GM13976 (cell line): Measurements from ENCODE around the gene SYNPR.

Experiments
- DNase-seq: peaks from one replicate; pipeline ENCODE4 v3.0.0; 2012; ENCODE audit warnings: low spot score
- in situ Hi-C: fragments of 300-500 bp; cut with MboI; formaldehyde crosslinking; loops from one replicate; pipeline ENCODE4 v1.12.0; 2022; ENCODE audit warnings: low sequenced_read_pairs, mixed read lengths, inconsistent platforms; ENCODE audit not compliant: unreplicated experiment
- TF ChIP-seq, protein P1 (sequence below): IDR thresholded peaks from 2 replicates; pipeline ENCODE4 v1.5.1; 2012; ENCODE audit warnings: borderline replicate concordance, mild to moderate bottlenecking; ENCODE audit not compliant: insufficient read depth; ENCODE audit errors: extremely low read depth, missing control alignments, control extremely low read depth

Gene SYNPR

DNA sequence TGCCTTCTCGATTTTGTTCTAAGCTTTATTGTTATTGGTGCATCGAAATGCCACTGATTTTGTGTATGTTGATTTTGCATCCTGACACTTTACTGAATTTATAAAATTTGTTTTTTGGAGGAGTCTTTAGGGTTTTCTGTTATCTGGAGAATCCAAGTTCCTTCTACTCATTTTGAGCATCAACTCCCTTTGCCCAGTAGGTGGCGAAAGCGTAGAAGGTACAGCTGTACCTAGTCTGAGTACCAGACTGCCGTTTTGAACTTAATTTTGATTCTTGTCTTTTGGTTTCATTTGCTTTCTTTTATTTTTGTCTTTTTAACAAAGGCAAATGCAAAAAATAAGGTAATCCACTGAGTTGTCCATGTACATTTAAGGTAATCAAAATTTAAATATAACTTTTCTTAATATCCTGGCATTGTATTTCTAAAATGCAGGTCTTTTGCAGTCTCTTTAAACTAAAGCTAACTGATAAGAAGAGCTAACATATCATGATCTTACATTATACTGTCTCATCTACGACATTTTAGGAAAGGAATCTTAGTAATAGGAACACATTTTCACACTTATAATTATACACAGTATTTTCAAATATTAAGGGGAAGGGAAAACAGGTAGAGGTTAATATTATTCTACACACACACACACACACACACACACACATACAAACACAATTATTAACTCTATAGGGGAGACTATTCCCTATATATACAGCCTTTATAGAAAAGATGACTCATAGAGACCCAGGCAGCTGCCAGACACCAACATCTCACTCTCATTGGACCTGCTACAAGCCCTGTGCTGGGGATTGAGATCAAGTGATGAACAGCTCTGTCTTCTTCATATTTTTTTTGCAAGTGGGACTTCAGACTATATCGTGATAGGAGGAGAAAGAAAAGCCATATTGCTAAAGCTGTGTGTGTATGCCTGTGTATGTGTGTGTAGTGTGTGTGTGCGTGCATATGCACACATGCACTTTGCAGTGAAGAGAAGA, 71.8 kb downstream of the SYNPR start:
- in situ Hi-C loops, result loop anchor here (5.0 kb wide), 1 partner anchor 467 kb away; the partner anchor contains the start of gene C3orf49
- TF ChIP-seq, protein P1, sequence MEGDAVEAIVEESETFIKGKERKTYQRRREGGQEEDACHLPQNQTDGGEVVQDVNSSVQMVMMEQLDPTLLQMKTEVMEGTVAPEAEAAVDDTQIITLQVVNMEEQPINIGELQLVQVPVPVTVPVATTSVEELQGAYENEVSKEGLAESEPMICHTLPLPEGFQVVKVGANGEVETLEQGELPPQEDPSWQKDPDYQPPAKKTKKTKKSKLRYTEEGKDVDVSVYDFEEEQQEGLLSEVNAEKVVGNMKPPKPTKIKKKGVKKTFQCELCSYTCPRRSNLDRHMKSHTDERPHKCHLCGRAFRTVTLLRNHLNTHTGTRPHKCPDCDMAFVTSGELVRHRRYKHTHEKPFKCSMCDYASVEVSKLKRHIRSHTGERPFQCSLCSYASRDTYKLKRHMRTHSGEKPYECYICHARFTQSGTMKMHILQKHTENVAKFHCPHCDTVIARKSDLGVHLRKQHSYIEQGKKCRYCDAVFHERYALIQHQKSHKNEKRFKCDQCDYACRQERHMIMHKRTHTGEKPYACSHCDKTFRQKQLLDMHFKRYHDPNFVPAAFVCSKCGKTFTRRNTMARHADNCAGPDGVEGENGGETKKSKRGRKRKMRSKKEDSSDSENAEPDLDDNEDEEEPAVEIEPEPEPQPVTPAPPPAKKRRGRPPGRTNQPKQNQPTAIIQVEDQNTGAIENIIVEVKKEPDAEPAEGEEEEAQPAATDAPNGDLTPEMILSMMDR, result peak; percentile 64
- DNase-seq, result peak; percentile 43

DNA sequence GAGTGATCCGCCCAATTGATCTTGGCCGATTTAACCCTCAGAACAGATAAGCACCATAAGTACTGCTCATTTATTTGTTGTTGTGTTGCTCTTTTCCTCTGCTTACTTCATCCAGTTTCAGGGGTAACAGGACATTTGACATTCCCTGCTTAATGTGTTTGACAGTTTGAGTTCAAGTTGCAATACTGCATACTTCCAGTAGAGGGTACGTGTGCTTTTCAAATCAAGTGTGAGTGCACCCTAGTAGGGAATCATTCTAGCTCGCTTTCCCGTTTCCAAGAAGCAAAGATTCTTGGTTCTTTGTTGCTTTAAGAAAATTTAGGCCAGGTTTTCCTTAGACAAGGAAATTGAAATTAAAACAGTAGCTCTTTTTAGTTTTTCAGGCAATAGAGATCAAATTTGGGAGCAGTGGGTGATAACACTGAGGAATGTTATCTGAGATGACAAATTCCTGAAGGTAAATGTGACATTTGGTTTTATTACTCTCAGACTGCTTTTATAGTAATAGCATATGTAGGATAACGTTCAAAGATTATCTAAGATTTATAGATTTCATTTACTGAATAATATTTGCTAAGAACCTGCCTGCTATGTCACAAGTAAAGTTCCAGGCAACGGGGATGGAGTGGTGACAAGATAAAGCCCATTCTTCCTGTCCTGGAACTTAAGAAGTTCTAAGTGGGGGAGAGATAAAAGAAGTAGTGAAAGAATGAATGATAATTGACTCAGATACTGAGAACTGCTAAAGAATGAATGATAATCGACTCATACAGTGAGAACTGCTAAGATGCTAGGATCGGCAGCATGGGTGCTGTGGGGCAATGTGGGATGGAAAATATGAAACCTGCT, 73.3 kb downstream of the SYNPR start:
- DNase-seq, result peak; percentile 38
- TF ChIP-seq, protein P1, result peak; percentile 66
- in situ Hi-C loops, result loop anchor here (5.0 kb wide), 1 partner anchor 466 kb away; the partner anchor contains the start of gene C3orf49

DNA sequence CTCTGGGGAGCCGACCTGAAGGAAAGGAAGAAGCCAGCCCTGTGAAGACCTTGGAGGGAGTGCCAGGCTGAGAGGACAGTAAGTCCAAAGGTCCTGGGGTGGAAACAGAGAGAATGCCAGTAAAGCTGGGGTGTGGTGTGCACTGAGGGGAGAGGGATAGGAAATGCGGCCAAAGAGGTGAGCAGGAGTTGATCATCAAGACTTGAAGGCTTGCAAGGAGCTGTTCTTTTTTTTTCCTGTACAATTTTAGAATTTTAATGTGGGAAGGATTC, 73.8 kb downstream of the SYNPR start:
- in situ Hi-C loops, result loop anchor here (5.0 kb wide), 1 partner anchor 465 kb away; the partner anchor contains the start of gene C3orf49
- TF ChIP-seq, protein P1, result no peak
- DNase-seq, result no peak

DNA sequence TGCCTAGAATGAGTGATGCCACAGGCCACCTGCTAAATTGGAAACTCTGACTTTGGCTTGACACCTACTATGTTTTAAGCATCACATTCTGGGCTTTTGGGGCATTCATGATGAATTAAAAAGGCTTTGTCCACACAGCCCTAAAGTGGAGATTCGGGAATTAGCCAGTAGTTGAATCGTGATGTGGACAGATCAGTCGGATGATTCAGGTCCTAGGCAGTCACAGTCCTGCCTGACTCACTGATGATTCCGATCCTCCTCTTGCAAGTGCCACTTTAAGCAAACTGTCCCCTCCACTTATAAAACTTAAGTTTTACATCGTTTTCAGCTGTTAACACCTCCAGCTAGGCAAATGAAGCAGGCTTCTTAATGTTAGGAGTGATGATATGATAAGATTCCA, 75.3 kb downstream of the SYNPR start:
- in situ Hi-C loops, result loop anchor here (5.0 kb wide), 1 partner anchor 464 kb away; the partner anchor contains the start of gene C3orf49
- DNase-seq, result no peak
- TF ChIP-seq, protein P1, result no peak

DNA sequence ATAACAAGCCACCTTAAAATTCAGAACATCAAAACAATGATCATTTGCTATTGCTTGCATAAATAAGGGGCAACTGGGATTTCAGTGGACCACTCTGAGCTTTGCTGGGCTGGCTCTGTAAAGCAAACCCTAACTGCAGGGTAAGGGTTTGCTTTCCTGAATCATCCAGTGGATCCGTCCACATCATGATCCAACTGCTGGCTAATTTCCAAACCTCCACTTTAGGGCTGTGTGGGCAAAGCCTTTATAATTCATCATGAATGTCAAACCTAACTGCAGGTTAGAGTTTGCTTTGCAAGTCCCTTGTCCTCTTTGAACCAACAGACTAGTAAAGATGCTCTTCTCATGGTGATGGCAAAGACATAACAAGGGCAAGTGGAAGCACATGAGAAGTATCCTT, 76.1 kb downstream of the SYNPR start:
- no peak for DNase-seq
- in situ Hi-C loops, result loop anchor here (5.0 kb wide), 1 partner anchor 463 kb away; the partner anchor contains the start of gene C3orf49
- TF ChIP-seq, protein P1, result no peak

DNA sequence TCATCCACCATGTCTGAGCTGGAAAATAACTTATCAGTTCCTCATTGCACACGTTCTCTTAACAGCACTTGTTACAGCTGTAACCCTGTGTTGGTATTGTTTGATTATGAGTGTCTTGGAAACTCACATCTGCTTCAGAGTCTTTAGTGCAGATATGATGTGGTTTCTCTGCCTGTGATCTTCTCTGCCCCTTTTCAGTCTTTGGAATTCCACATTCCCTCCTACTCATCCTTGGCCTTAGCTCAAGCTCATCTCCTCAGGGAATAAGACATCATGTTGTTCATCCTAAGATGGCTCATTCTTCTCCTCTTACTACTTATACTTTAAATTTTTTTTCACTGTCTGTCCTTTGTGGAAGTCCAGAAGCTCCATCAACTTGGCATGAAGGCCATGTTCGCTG, 77.7 kb downstream of the SYNPR start:
- TF ChIP-seq, protein P1, result no peak
- no peak for DNase-seq
- in situ Hi-C loops, result no loop called here
